Upper lobe of left lung (tissue), 6 donors: ENCODE measurements around the gene LRRC19. TPM values are rescaled to one million over a fixed set of nuclear protein-coding genes. Genes with fewer than 3 reads are reported as not detected.

Experiments
- ATAC-seq, 2 donors: fragments of 200-7000 bp; cut with Tn5 transposase; one replicate each; pipeline ENCODE4 v1.9.1; 2022; ENCODE audit warnings: mild to moderate bottlenecking in 2 of 2, moderate library complexity in 2 of 2; ENCODE audit not compliant: low FRiP score in 2 of 2
- DNase-seq, 2 donors: peaks; one replicate each; pipeline ENCODE4 v3.0.0-alpha.2; 2019 to 2020
- H3K27ac ChIP-seq, 4 donors: fragments of 200-600 bp; sonication (generic); one replicate each; pipeline ENCODE4 v1.5.1; 2016 to 2019
- H3K27me3 ChIP-seq, 4 donors: fragments of 200-600 bp; sonication (generic); one replicate each; pipeline ENCODE4 v1.5.1; 2017 to 2019
- H3K36me3 ChIP-seq, 4 donors: fragments of 200-600 bp; sonication (generic); one replicate each; pipeline ENCODE4 v1.5.1; 2016 to 2019
- H3K4me1 ChIP-seq, 4 donors: fragments of 200-600 bp; sonication (generic); one replicate each; pipeline ENCODE4 v1.5.1; 2018 to 2019
- H3K4me3 ChIP-seq, 4 donors: fragments of 200-600 bp; sonication (generic); one replicate each; pipeline ENCODE4 v1.5.1; 2017 to 2019; ENCODE audit warnings: mild to moderate bottlenecking in 2 of 4, moderate library complexity in 1 of 4
- H3K9me3 ChIP-seq, 4 donors: fragments of 200-600 bp; sonication (generic); one replicate each; pipeline ENCODE4 v1.5.1; 2018 to 2019
- EP300 ChIP-seq, 4 donors: sonication (generic); formaldehyde crosslinking; IDR thresholded peaks; one replicate each; pipeline ENCODE4 v1.5.1; 2017; ENCODE audit warnings: antibody characterized with exemption in 4 of 4, control low read depth in 2 of 4
- POLR2A ChIP-seq, 4 donors: fragments of 450-650 bp; IDR thresholded peaks; one replicate each; pipeline ENCODE4 v1.5.1; 2016 to 2017; ENCODE audit warnings: antibody characterized with exemption in 4 of 4, mild to moderate bottlenecking in 2 of 4
- POLR2AphosphoS5 ChIP-seq, 2 donors: sonication (generic); formaldehyde crosslinking; IDR thresholded peaks; one replicate each; pipeline ENCODE4 v1.5.1; 2017; ENCODE audit warnings: antibody characterized with exemption in 2 of 2
- WGBS, 2 donors: methylation state at CpG; one replicate each; pipeline ENCODE4 v1.1.5; 2017 to 2018; 5-methylcytosine and 5-hydroxymethylcytosine counted together
- total RNA-seq, 6 donors: library from RNA; depleted of rRNA in 4 of 6; stranded (reverse); fragments of >200 nt in 4 of 6; gene quantifications; one replicate each; pipeline versions ENCODE4 v1.1.0 to v1.2.1, GENCODE V29; 2016 to 2021
- TF ChIP-seq, protein P1 (sequence below), 6 experiments: fragments of 450-650 bp in 4 of 6; fragments of 200-600 bp in 2 of 6; sonication (generic) in 2 of 6; IDR thresholded peaks; one replicate each; pipeline ENCODE4 v1.5.1; 2016 to 2019; ENCODE audit warnings: antibody characterized with exemption in 6 of 6
- donor health status: DM: no; HTN: no; CAD: no; lungs with moderate emphysema.
- donor health status: DM: no; HTN: yes; CAD: no; lungs with severe emphysema.

LRRC19 gene
- total RNA-seq, 6 donors from 2014 or later: 0.15 to 1.5 (median 0.35) TPM; not detected in 2

- H3K9me3 ChIP-seq: no peaks in the 10 kb centered on the region
- DNase-seq: no peak
- no peak overlapping the region for H3K27ac ChIP-seq
- ATAC-seq: no peak
- H3K4me3 ChIP-seq: no peak overlapping the region
- TF ChIP-seq POLR2A (IDR thresholded peaks at IDR 0.05) (no peak), EP300 (IDR thresholded peaks at IDR 0.05) (no peak), POLR2AphosphoS5 (IDR thresholded peaks at IDR 0.05) (no peak)
- TF ChIP-seq, protein P1, sequence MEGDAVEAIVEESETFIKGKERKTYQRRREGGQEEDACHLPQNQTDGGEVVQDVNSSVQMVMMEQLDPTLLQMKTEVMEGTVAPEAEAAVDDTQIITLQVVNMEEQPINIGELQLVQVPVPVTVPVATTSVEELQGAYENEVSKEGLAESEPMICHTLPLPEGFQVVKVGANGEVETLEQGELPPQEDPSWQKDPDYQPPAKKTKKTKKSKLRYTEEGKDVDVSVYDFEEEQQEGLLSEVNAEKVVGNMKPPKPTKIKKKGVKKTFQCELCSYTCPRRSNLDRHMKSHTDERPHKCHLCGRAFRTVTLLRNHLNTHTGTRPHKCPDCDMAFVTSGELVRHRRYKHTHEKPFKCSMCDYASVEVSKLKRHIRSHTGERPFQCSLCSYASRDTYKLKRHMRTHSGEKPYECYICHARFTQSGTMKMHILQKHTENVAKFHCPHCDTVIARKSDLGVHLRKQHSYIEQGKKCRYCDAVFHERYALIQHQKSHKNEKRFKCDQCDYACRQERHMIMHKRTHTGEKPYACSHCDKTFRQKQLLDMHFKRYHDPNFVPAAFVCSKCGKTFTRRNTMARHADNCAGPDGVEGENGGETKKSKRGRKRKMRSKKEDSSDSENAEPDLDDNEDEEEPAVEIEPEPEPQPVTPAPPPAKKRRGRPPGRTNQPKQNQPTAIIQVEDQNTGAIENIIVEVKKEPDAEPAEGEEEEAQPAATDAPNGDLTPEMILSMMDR (IDR thresholded peaks at IDR 0.05): no peak
- no peaks in the 10 kb centered on the region for H3K27me3 ChIP-seq
- WGBS, 2 donors: 91 to 94% methylated on average over 2 of the region's 2 CpGs
- H3K36me3 ChIP-seq: peaks cover 0 to 8% (median 0%) of the 10 kb centered on the region in 4 donors
- H3K4me1 ChIP-seq: no peaks in the 10 kb centered on the region
Observed at GRCh38 chr9:27043176-27043575, 37.7 kb upstream of the LRRC19 start.

- WGBS, 2 donors: 88 to 89% methylated on average over 1 of the region's 1 CpG
- Histone ChIP-seq H3K27me3 (no peaks in the 10 kb centered on the region), H3K4me1 (no peaks in the 10 kb centered on the region), H3K36me3 (peaks cover 0 to 8% (median 0%) of the 10 kb centered on the region in 4 donors), H3K4me3 (no peak overlapping the region), H3K9me3 (no peaks in the 10 kb centered on the region), H3K27ac (no peak overlapping the region)
- ATAC-seq (no peak), DNase-seq (no peak)
- TF ChIP-seq, protein P1 (IDR thresholded peaks at IDR 0.05): no peak
- TF ChIP-seq EP300 (IDR thresholded peaks at IDR 0.05) (no peak), POLR2AphosphoS5 (IDR thresholded peaks at IDR 0.05) (no peak), POLR2A (IDR thresholded peaks at IDR 0.05) (no peak)
Observed at GRCh38 chr9:27042476-27042875, 37.0 kb upstream of the LRRC19 start.

DNA sequence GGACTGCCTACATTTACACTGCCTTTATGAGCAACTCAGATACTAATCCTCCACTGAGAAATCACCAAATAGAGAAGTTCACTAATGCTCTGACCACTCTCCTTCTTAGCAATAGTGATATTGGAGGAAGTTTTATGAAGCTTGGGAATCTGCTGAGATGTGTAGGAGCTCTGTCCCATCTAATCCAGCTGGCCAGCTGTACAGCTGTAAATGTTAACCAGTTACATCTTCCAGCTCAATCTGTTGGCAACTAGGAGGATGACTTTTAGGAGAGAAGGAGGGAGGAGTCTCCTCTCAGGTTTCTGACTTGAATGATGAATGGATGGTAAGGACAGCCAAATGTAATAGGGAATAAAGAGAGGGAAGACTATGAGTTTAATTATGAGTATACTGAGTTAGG lies 36.3 kb upstream of the LRRC19 start:
- no peak for ATAC-seq
- DNase-seq: no peak
- no peak overlapping the region for H3K27ac ChIP-seq
- H3K36me3 ChIP-seq: peaks cover 0 to 8% (median 0%) of the 10 kb centered on the region in 4 donors
- no peak overlapping the region for H3K4me3 ChIP-seq
- H3K27me3 ChIP-seq: no peaks in the 10 kb centered on the region
- no peaks in the 10 kb centered on the region for H3K4me1 ChIP-seq
- no peak for TF ChIP-seq EP300 (IDR thresholded peaks at IDR 0.05)
- no peak for TF ChIP-seq POLR2AphosphoS5 (IDR thresholded peaks at IDR 0.05)
- TF ChIP-seq, protein P1 (IDR thresholded peaks at IDR 0.05): no peak
- TF ChIP-seq POLR2A (IDR thresholded peaks at IDR 0.05): no peak
- H3K9me3 ChIP-seq: no peaks in the 10 kb centered on the region

DNA sequence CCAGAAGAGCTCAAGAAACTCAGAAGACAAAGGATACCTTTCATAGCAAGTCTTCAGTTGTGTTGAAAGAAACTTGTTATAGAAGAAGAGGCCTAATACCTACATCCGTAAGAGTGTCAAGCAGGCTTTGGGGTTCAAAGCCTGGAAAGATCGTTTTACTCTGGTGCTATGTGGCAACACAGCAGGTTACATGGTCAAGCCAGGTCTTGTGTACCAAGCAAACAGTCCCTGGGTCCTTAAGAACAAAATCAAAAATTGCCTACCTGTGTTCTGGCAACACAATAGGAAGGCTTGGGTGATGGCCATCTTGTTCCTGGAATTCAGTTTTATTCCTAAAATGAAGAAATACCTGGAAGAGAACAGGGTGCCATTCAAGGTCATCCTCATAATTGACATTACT lies 32.0 kb upstream of the LRRC19 start:
- Histone ChIP-seq H3K27me3 (no peaks in the 10 kb centered on the region), H3K4me3 (no peak overlapping the region)
- DNase-seq: no peak

DNA sequence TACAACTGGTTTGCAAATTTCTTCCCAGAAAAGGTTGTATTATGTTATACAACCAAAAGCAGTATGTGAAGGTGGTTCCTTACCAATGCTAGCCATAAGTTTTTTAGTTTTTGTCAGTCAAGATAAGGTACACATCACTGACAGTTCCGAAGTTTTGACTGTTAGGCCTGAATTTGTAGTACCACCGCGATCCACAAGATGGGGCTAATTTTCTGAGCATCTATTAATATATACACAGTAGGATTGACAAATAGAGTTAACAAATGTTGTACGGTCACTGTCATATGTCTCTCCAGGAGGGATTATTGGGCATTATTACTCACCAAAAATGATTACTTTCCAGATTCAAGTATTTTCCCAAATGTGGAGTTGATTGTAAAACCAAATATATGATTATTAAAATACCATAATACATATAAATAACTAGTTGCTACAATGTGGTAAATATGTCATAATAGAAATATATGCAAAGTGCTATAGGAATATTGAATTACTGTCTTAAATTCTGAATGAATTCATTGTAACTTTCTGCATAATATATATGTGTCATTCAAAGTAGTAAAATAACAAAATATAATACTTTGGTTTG lies 28.4 kb upstream of the LRRC19 start:
- Histone ChIP-seq H3K9me3 (no peaks in the 10 kb centered on the region), H3K4me3 (no peak overlapping the region), H3K36me3 (peaks cover 0 to 7% (median 0%) of the 10 kb centered on the region in 4 donors), H3K4me1 (peaks cover 0 to 3% (median 0%) of the 10 kb centered on the region in 4 donors), H3K27me3 (no peaks in the 10 kb centered on the region), H3K27ac (no peak overlapping the region)
- ATAC-seq: peak in 1 of 2 donors; percentile 86
- peak in 1 of 2 donors; percentile 25 for DNase-seq
- WGBS, 2 donors: 7 to 9% methylated on average over 4 of the region's 4 CpGs
- no peak for TF ChIP-seq POLR2A (IDR thresholded peaks at IDR 0.05)
- TF ChIP-seq POLR2AphosphoS5 (IDR thresholded peaks at IDR 0.05): no peak
- TF ChIP-seq, protein P1 (IDR thresholded peaks at IDR 0.05): peak; percentile 67 to 82 (median 72)
- no peak for TF ChIP-seq EP300 (IDR thresholded peaks at IDR 0.05)

More for the DNA sequence above, 32.0 kb upstream of the LRRC19 start:
- ATAC-seq: no peak
- WGBS, 2 donors: 77 to 100% methylated on average over 2 of the region's 2 CpGs
- H3K27ac ChIP-seq: no peak overlapping the region
- no peaks in the 10 kb centered on the region for H3K36me3 ChIP-seq
- peaks cover 0 to 3% (median 0%) of the 10 kb centered on the region in 4 donors for H3K4me1 ChIP-seq
- H3K9me3 ChIP-seq: no peaks in the 10 kb centered on the region
- no peak for TF ChIP-seq POLR2AphosphoS5 (IDR thresholded peaks at IDR 0.05)
